ENCODE data around the gene DOCK1. TPM values are rescaled to one million over a fixed set of nuclear protein-coding genes. Genes with fewer than 3 reads are reported as not detected.

The DOCK1 gene
- total RNA-seq, 1 donor from 2014 or later = 72.6 TPM

DNA sequence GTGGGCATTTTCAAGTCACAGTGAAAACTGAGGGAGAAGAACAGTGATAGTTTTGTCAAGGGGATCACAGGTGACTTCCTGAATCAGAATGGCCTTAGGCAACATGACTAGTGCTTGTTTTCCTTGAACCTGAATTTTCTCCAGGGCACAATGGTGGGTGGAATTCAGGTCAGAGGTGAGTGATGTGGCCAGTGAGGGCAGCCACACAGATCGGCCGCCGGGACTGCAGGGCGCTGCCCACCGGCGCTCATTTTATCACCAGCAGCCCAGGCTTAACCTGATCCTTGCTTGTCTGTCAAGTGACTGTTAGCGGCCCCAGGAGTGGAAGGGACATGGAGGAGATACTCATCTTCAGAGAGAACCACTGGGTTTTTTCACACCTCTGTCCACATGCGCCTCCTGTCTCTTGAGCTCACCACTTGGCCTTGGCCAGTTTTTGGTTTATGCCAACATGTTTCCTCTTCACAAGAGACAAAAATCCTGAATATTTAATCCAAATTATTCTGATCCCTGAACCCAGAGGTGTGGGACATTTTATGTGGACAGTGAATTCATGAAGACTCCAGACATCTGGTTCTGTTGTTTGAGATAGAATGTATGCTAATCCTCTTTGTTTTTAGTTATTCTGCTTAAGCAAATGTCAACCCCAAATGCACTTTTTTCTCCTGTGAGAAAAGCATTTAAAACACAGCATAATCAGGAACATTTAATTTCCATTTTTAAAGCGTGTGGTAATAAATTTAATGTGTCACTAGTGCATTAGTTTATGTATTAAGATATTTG is 108.7 kb downstream of the DOCK1 start:
- Histone ChIP-seq H2AFZ (replicated peaks) (no peak overlapping the region), H3K4me1 (peaks cover 12% of the 10 kb centered on the region), H3K36me3 (no peaks in the 10 kb centered on the region), H3F3A (ENCODE audit: low read depth) (peaks cover 9% of the 10 kb centered on the region), H4K20me1 (ENCODE audit: low read depth) (peaks cover 23% of the 10 kb centered on the region), H3K27me3 (no peaks in the 10 kb centered on the region), H3K9me3 (ENCODE audit: low read depth) (no peaks in the 10 kb centered on the region), H3K4me2 (no peak overlapping the region), H3K4me3 (no peak overlapping the region), H3K79me2 (ENCODE audit: low read depth) (no peaks in the 10 kb centered on the region), H3K27ac (no peak overlapping the region), H3K9ac (no peak overlapping the region)
- no peaks in the 10 kb centered on the region for H3K9me3 Mint-ChIP-seq
- H3K27me3 Mint-ChIP-seq (ENCODE audit: insufficient read depth, low read depth) = no peaks in the 10 kb centered on the region
- TF ChIP-seq, protein P1, sequence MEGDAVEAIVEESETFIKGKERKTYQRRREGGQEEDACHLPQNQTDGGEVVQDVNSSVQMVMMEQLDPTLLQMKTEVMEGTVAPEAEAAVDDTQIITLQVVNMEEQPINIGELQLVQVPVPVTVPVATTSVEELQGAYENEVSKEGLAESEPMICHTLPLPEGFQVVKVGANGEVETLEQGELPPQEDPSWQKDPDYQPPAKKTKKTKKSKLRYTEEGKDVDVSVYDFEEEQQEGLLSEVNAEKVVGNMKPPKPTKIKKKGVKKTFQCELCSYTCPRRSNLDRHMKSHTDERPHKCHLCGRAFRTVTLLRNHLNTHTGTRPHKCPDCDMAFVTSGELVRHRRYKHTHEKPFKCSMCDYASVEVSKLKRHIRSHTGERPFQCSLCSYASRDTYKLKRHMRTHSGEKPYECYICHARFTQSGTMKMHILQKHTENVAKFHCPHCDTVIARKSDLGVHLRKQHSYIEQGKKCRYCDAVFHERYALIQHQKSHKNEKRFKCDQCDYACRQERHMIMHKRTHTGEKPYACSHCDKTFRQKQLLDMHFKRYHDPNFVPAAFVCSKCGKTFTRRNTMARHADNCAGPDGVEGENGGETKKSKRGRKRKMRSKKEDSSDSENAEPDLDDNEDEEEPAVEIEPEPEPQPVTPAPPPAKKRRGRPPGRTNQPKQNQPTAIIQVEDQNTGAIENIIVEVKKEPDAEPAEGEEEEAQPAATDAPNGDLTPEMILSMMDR (IDR thresholded peaks at IDR 0.05) = no peak
- TF ChIP-seq EZH2 (IDR thresholded peaks at IDR 0.05) = no peak
- TF ChIP-seq EZH2phosphoT487 (IDR thresholded peaks at IDR 0.05) = no peak
- DNase-seq (ENCODE audit: low spot score) = no peak
- no peak overlapping the region for H3K27ac Mint-ChIP-seq
- peaks cover 5% of the 10 kb centered on the region for H3K36me3 Mint-ChIP-seq
- H3K4me3 Mint-ChIP-seq = no peak overlapping the region
- H3K4me1 Mint-ChIP-seq = peaks cover 11% of the 10 kb centered on the region

DNA sequence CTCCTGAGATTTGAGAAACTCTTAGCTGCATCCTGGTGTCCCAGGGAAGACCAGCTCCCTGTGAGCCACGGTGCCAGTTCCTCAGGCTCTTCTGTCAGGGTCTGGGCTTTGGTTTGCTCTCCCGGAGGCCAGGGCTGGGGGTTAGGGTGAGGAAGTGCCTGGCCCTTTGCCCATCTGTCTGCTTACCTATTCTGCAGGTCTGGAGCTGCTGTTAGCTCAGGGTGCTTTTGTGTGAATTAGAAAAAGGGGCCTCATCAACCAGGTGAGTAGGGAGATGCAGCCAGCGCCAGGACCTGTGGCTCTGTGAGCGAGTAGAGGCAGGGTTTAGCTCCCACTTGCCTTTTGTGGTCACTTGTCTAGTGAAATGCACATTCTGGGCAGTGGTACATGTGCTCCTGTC is 109.4 kb downstream of the DOCK1 start:
- H3K4me3 ChIP-seq = no peak overlapping the region
- H3K4me1 Mint-ChIP-seq = peaks cover 11% of the 10 kb centered on the region
- no peaks in the 10 kb centered on the region for H3K27me3 ChIP-seq
- H3K27ac ChIP-seq = no peak overlapping the region
- TF ChIP-seq, protein P1 (IDR thresholded peaks at IDR 0.05) = no peak
- TF ChIP-seq EZH2 (IDR thresholded peaks at IDR 0.05) (no peak), EZH2phosphoT487 (IDR thresholded peaks at IDR 0.05) (no peak)
- peaks cover 8% of the 10 kb centered on the region for H3K36me3 Mint-ChIP-seq
- H3K4me2 ChIP-seq = no peak overlapping the region
- H3F3A ChIP-seq (ENCODE audit: low read depth) = peaks cover 9% of the 10 kb centered on the region
- no peaks in the 10 kb centered on the region for H3K9me3 ChIP-seq (ENCODE audit: low read depth)
- peaks cover 23% of the 10 kb centered on the region for H4K20me1 ChIP-seq (ENCODE audit: low read depth)
- H3K4me3 Mint-ChIP-seq = no peak overlapping the region
- H3K9ac ChIP-seq = no peak overlapping the region
- no peaks in the 10 kb centered on the region for H3K9me3 Mint-ChIP-seq
- H2AFZ ChIP-seq (replicated peaks) = no peak overlapping the region
- no peaks in the 10 kb centered on the region for H3K36me3 ChIP-seq
- H3K27ac Mint-ChIP-seq = no peak overlapping the region
- H3K27me3 Mint-ChIP-seq (ENCODE audit: insufficient read depth, low read depth) = no peaks in the 10 kb centered on the region
- no peak for DNase-seq (ENCODE audit: low spot score)
- H3K79me2 ChIP-seq (ENCODE audit: low read depth) = no peaks in the 10 kb centered on the region
- peaks cover 12% of the 10 kb centered on the region for H3K4me1 ChIP-seq

DNA sequence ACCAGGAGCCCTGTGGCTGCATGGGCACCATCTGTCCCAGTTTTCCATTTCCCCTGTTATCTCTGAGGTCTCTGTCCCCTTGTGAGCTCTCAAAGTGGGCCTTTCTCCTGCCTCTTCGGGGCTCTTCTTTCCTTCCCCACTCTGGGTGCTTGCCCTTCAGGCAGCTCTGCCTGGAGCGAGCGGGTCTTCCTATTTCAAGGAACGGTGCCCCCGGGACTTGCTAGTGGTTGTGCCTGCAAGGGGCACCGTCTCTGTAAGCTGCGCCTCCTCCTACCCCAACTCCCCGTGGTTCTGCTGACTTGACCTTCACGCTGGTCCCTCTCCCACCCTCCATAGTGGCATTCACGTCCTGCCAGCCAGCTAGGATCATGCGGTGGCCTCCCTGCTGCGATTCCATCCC is 110.1 kb downstream of the DOCK1 start:
- H3K9me3 Mint-ChIP-seq = no peaks in the 10 kb centered on the region
- Histone ChIP-seq H3K9ac (no peak overlapping the region), H3K27me3 (no peaks in the 10 kb centered on the region), H3K79me2 (ENCODE audit: low read depth) (no peaks in the 10 kb centered on the region), H3K27ac (no peak overlapping the region), H3F3A (ENCODE audit: low read depth) (peaks cover 9% of the 10 kb centered on the region), H3K4me1 (peaks cover 12% of the 10 kb centered on the region), H3K36me3 (no peaks in the 10 kb centered on the region), H3K4me2 (no peak overlapping the region), H2AFZ (replicated peaks) (no peak overlapping the region), H3K4me3 (no peak overlapping the region), H3K9me3 (ENCODE audit: low read depth) (no peaks in the 10 kb centered on the region), H4K20me1 (ENCODE audit: low read depth) (peaks cover 23% of the 10 kb centered on the region)
- no peaks in the 10 kb centered on the region for H3K27me3 Mint-ChIP-seq (ENCODE audit: insufficient read depth, low read depth)
- no peak overlapping the region for H3K27ac Mint-ChIP-seq
- peaks cover 7% of the 10 kb centered on the region for H3K36me3 Mint-ChIP-seq
- TF ChIP-seq EZH2phosphoT487 (IDR thresholded peaks at IDR 0.05) (no peak), EZH2 (IDR thresholded peaks at IDR 0.05) (no peak)
- no peak overlapping the region for H3K4me3 Mint-ChIP-seq
- peaks cover 11% of the 10 kb centered on the region for H3K4me1 Mint-ChIP-seq
- DNase-seq (ENCODE audit: low spot score) = no peak

DNA sequence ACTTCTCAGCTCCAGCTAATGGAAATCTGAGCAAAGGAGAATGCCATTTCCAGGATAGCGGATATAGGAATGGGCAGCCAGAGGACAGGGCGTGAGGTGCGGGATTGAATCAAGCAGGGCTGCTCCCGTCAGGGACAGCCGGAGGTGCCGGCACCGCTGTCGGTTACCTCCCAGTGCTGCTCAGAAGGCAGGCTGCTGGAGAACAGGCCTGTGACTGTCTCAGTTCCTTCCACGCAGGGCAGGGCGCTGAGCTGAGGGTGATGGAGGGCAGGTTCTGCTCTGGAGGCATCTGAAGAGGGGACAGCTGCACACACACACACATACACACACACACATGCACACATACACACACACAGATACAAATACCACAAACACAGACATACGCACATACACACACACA is 111.1 kb downstream of the DOCK1 start:
- H3K27ac Mint-ChIP-seq = no peak overlapping the region
- H3K4me3 Mint-ChIP-seq = no peak overlapping the region
- H3K9ac ChIP-seq = no peak overlapping the region
- H3K79me2 ChIP-seq (ENCODE audit: low read depth) = no peaks in the 10 kb centered on the region
- no peak overlapping the region for H3K27ac ChIP-seq
- H3K27me3 ChIP-seq = no peaks in the 10 kb centered on the region
- no peaks in the 10 kb centered on the region for H3K9me3 Mint-ChIP-seq
- H3K4me1 ChIP-seq = peaks cover 12% of the 10 kb centered on the region
- no peak overlapping the region for H3K4me2 ChIP-seq
- no peak for DNase-seq (ENCODE audit: low spot score)
- no peaks in the 10 kb centered on the region for H3K9me3 ChIP-seq (ENCODE audit: low read depth)
- TF ChIP-seq EZH2 (IDR thresholded peaks at IDR 0.05) (no peak), EZH2phosphoT487 (IDR thresholded peaks at IDR 0.05) (no peak)
- TF ChIP-seq, protein P1 (IDR thresholded peaks at IDR 0.05) = no peak
- H3F3A ChIP-seq (ENCODE audit: low read depth) = peaks cover 9% of the 10 kb centered on the region
- H3K4me3 ChIP-seq = no peak overlapping the region
- no peaks in the 10 kb centered on the region for H3K36me3 ChIP-seq
- no peaks in the 10 kb centered on the region for H3K27me3 Mint-ChIP-seq (ENCODE audit: insufficient read depth, low read depth)
- peaks cover 4% of the 10 kb centered on the region for H3K36me3 Mint-ChIP-seq
- H3K4me1 Mint-ChIP-seq = peaks cover 11% of the 10 kb centered on the region
- H4K20me1 ChIP-seq (ENCODE audit: low read depth) = peaks cover 23% of the 10 kb centered on the region
- H2AFZ ChIP-seq (replicated peaks) = no peak overlapping the region
